ENCODE measurements around the gene SLC25A40.
"Not testable (repeated sequence)": the region's sequence is repeated elsewhere in the genome, so short reads cannot be mapped to it uniquely, and the experiment has no call there.

Gene SLC25A40

GRCh38 chr7:87877366-87878040 lies 1.3 kb upstream of the SLC25A40 start:
- H3K4me3 ChIP-seq (ENCODE audit: low read depth, low read length), result peak overlapping the region; percentile 99
- TF ChIP-seq, protein P1, sequence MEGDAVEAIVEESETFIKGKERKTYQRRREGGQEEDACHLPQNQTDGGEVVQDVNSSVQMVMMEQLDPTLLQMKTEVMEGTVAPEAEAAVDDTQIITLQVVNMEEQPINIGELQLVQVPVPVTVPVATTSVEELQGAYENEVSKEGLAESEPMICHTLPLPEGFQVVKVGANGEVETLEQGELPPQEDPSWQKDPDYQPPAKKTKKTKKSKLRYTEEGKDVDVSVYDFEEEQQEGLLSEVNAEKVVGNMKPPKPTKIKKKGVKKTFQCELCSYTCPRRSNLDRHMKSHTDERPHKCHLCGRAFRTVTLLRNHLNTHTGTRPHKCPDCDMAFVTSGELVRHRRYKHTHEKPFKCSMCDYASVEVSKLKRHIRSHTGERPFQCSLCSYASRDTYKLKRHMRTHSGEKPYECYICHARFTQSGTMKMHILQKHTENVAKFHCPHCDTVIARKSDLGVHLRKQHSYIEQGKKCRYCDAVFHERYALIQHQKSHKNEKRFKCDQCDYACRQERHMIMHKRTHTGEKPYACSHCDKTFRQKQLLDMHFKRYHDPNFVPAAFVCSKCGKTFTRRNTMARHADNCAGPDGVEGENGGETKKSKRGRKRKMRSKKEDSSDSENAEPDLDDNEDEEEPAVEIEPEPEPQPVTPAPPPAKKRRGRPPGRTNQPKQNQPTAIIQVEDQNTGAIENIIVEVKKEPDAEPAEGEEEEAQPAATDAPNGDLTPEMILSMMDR (IDR thresholded peaks at IDR 0.05; ENCODE audit: borderline replicate concordance, insufficient read depth, low read depth, low read length), result no peak

DNA sequence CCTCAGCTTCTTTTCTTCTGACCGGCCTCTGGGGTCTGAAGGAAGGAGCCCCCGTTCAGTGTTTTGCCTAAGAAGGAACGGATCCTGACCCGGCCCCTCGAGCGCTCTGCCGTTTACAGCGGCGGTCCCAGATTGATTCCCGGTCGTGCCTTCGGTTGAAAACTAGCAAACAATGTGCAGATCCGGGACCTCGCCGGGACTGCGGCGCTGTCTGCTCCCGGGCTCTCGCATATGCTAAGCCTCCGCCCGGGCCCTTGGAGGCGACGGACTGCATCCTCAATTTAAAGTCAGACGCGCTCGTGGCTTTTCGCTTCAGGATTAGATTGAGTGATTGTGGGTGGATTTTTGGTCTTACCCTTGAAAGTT lies 692 bp upstream of the SLC25A40 start:
- H3K4me3 ChIP-seq (ENCODE audit: low read depth, low read length), result peak overlapping the region; percentile 99
- TF ChIP-seq, protein P1 (IDR thresholded peaks at IDR 0.05; ENCODE audit: borderline replicate concordance, insufficient read depth, low read depth, low read length), result no peak

GRCh38 chr7:87875151-87876039 lies 765 bp downstream of the SLC25A40 start:
- TF ChIP-seq, protein P1 (IDR thresholded peaks at IDR 0.05; ENCODE audit: borderline replicate concordance, insufficient read depth, low read depth, low read length), result no peak
- H3K4me3 ChIP-seq (ENCODE audit: low read depth, low read length), result peak overlapping the region; percentile 99

- TF ChIP-seq, protein P1 (IDR thresholded peaks at IDR 0.05; ENCODE audit: borderline replicate concordance, insufficient read depth, low read depth, low read length), result no peak
- H3K4me3 ChIP-seq (ENCODE audit: low read depth, low read length), result peak overlapping the region; percentile 99
These were observed 2.1 kb downstream of the SLC25A40 start for GRCh38 chr7:87874066-87874465.

GRCh38 chr7:87873328-87873727 lies 2.8 kb downstream of the SLC25A40 start:
- H3K4me3 ChIP-seq (ENCODE audit: low read depth, low read length), result not testable (repeated sequence)

DNA sequence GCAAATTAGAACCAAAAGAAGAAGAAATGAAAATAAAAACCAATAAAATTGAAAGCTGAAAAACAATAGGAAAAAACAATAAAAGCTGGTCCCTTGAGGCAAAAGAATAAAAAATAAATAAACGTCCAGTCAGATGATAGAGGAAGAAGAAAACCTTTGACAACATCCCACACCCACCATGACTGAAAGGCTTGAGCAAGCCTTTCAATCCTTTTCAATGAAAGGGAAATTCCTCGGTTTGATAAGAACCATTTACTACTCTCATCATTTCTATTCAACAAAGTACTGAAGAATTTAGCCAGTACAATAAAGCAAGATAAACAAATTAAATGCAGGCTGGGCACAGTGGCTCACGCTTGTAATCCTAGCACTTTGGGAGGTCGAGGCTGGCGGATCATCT lies 3.8 kb downstream of the SLC25A40 start:
- TF ChIP-seq, protein P1 (IDR thresholded peaks at IDR 0.05; ENCODE audit: borderline replicate concordance, insufficient read depth, low read depth, low read length), result no peak
- no peak overlapping the region for H3K4me3 ChIP-seq (ENCODE audit: low read depth, low read length)

DNA sequence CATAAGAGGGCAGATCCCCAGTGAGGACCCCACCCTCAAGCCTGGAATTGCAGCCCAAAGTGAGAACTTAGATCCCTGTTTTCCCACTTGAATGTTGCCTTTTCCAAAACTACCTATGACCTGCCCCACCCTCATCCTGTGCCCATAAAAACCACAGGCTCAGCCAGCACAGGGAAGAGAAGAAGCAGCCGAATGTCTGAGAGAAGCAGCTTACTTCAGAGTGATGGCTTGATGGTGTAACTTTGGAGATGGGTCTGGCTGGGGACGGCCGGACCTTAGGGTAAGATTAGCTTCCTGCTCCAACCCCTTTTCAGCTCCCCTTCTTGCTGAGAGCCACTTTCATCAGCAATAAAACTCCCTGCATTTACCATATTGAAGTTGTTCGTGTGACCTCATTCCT lies 5.7 kb downstream of the SLC25A40 start:
- H3K4me3 ChIP-seq (ENCODE audit: low read depth, low read length), result no peak overlapping the region
- TF ChIP-seq, protein P1 (IDR thresholded peaks at IDR 0.05; ENCODE audit: borderline replicate concordance, insufficient read depth, low read depth, low read length), result no peak

- not testable (repeated sequence) for H3K4me3 ChIP-seq (ENCODE audit: low read depth, low read length)
These were observed 9.6 kb downstream of the SLC25A40 start for GRCh38 chr7:87866533-87866932.
